Fibroblast of mammary gland (primary cell): ENCODE data around the gene PHAF1.

Source experiments
- DNase-seq: peaks from one replicate; pipeline ENCODE4 v3.0.0-alpha.2; 2010; ENCODE audit warnings: low read depth
- H3K4me3 ChIP-seq: 2 replicates; pipeline ENCODE4 v1.5.1; 2011; ENCODE audit warnings: low read depth, mild to moderate bottlenecking, low read length, moderate library complexity; ENCODE audit not compliant: control insufficient read depth
- CTCF ChIP-seq: conservative IDR thresholded peaks from 2 replicates; pipeline ENCODE4 v1.5.1; 2011; ENCODE audit warnings: low read depth, low read length, inconsistent platforms; ENCODE audit not compliant: control insufficient read depth, insufficient read depth

PHAF1 gene

DNA sequence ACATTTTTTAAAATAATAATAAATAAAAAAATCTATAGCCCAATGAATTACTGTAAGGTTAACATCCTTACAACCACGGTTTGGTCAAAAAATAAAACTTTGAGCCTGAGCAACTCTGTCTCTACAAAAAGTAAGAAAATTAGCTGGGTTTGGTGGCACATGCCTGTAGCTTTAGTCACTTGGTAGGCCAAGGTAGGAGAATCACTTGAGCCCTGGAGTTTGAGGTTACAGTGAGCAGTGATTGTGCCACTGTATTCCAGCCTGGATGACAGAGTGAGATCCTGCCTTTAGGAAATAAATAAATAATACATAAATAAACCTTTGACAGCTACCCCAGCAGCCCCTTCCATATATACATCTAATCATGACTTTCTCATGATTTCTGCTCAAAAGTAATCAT, 26.9 kb upstream of the PHAF1 start:
- TF ChIP-seq CTCF = no peak
- H3K4me3 ChIP-seq = no peak overlapping the region
- DNase-seq = no peak

GRCh38 chr16:67084345-67085028, 25.3 kb upstream of the PHAF1 start:
- DNase-seq = no peak
- TF ChIP-seq CTCF = no peak

DNA sequence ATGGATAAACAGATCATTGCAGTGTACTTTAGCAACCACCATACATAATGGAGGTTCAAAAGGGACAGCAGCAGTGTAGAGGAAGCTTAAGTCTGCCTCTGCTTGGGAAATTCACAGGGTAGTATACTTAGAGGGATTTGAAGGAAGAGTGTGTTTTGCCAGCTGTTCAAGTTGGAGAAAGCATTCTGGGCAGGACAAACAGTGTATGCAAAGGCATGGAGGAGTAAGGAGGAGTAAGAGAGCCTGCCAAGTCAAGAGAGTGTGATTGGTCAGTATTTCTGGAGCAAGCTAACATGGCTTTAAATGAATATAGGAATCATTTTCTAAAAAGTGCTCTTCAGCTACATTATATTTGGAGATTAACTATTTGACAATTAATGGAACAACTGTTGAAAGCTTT, 22.9 kb upstream of the PHAF1 start:
- H3K4me3 ChIP-seq = no peak overlapping the region
- DNase-seq = no peak
- TF ChIP-seq CTCF = no peak

More at GRCh38 chr16:67084345-67085028, 25.3 kb upstream of the PHAF1 start:
- no peak overlapping the region for H3K4me3 ChIP-seq

- no peak for DNase-seq
- no peak for TF ChIP-seq CTCF
- no peak overlapping the region for H3K4me3 ChIP-seq
Observed at GRCh38 chr16:67087291-67087690, 22.4 kb upstream of the PHAF1 start.

GRCh38 chr16:67087803-67088202, 21.9 kb upstream of the PHAF1 start:
- H3K4me3 ChIP-seq = no peak overlapping the region
- DNase-seq = no peak
- TF ChIP-seq CTCF = no peak

- TF ChIP-seq CTCF = no peak
- no peak overlapping the region for H3K4me3 ChIP-seq
- DNase-seq = no peak
Observed at GRCh38 chr16:67088551-67088950, 21.2 kb upstream of the PHAF1 start.

- DNase-seq = no peak
- TF ChIP-seq CTCF = no peak
- no peak overlapping the region for H3K4me3 ChIP-seq
Observed at GRCh38 chr16:67089101-67089500, 20.6 kb upstream of the PHAF1 start.
